ENCODE data around the gene FKBP5. TPM values are rescaled to one million over a fixed set of nuclear protein-coding genes. Genes with fewer than 3 reads are reported as not detected.

FKBP5 gene
- total RNA-seq, 1 donor from 2014 or later: 112 TPM

GRCh38 chr6:35669451-35670045 lies 19.2 kb downstream of the FKBP5 start:
- H3K36me3 ChIP-seq: peaks cover 3 to 19% of the 10 kb centered on the region in 2 donors
- intact Hi-C loops (cut with DNase I): no loop called here
- DNase-seq (ENCODE audit: low spot score in 2 of 2): no peak
- H3K9me3 ChIP-seq: no peaks in the 10 kb centered on the region
- H3K27ac ChIP-seq: no peak overlapping the region
- no peaks in the 10 kb centered on the region for H3K27me3 ChIP-seq
- TF ChIP-seq CTCF (IDR thresholded peaks at IDR 0.05): no peak
- peak overlapping the region in 1 of 2 donors; percentile 6 for H3K4me3 ChIP-seq
- peaks cover under 1 to 19% of the 10 kb centered on the region in 2 donors for H3K4me1 ChIP-seq

- Histone ChIP-seq H3K4me3 (peak overlapping the region in 1 of 2 donors; percentile 6), H3K27ac (no peak overlapping the region)
- intact Hi-C loops (cut with DNase I): no loop called here
Observed at GRCh38 chr6:35668744-35669450, 19.8 kb downstream of the FKBP5 start.

GRCh38 chr6:35668096-35668495 lies 20.6 kb downstream of the FKBP5 start:
- Histone ChIP-seq H3K4me3 (no peak overlapping the region), H3K27ac (no peak overlapping the region), H3K36me3 (peaks cover 3 to 16% of the 10 kb centered on the region in 2 donors), H3K4me1 (peaks cover 10 to 32% of the 10 kb centered on the region in 2 donors), H3K27me3 (no peaks in the 10 kb centered on the region), H3K9me3 (no peaks in the 10 kb centered on the region)
- no peak for TF ChIP-seq CTCF (IDR thresholded peaks at IDR 0.05)
- intact Hi-C loops (cut with DNase I): no loop called here
- no peak for DNase-seq (ENCODE audit: low spot score in 2 of 2)

More at GRCh38 chr6:35668744-35669450, 19.8 kb downstream of the FKBP5 start:
- H3K27me3 ChIP-seq: no peaks in the 10 kb centered on the region
- TF ChIP-seq CTCF (IDR thresholded peaks at IDR 0.05): no peak
- H3K4me1 ChIP-seq: peaks cover 5 to 24% of the 10 kb centered on the region in 2 donors
- no peaks in the 10 kb centered on the region for H3K9me3 ChIP-seq
- H3K36me3 ChIP-seq: peaks cover 3 to 19% of the 10 kb centered on the region in 2 donors
- no peak for DNase-seq (ENCODE audit: low spot score in 2 of 2)

- H3K36me3 ChIP-seq: peaks cover 0 to 8% of the 10 kb centered on the region in 2 donors
- no peaks in the 10 kb centered on the region for H3K9me3 ChIP-seq
- no peak for TF ChIP-seq CTCF (IDR thresholded peaks at IDR 0.05)
- no peak for DNase-seq (ENCODE audit: low spot score in 2 of 2)
- H3K4me3 ChIP-seq: no peak overlapping the region
- intact Hi-C loops (cut with DNase I): no loop called here
- H3K4me1 ChIP-seq: peaks cover 12 to 41% of the 10 kb centered on the region in 2 donors
- no peak overlapping the region for H3K27ac ChIP-seq
- H3K27me3 ChIP-seq: no peaks in the 10 kb centered on the region
Observed at GRCh38 chr6:35665573-35665972, 23.1 kb downstream of the FKBP5 start.

GRCh38 chr6:35664945-35665344 lies 23.8 kb downstream of the FKBP5 start:
- H3K4me3 ChIP-seq: no peak overlapping the region
- no peaks in the 10 kb centered on the region for H3K9me3 ChIP-seq
- peaks cover 0 to 6% of the 10 kb centered on the region in 2 donors for H3K36me3 ChIP-seq
- peaks cover 12 to 41% of the 10 kb centered on the region in 2 donors for H3K4me1 ChIP-seq
- no peak for DNase-seq (ENCODE audit: low spot score in 2 of 2)
- H3K27me3 ChIP-seq: no peaks in the 10 kb centered on the region
- intact Hi-C loops (cut with DNase I): no loop called here
- no peak for TF ChIP-seq CTCF (IDR thresholded peaks at IDR 0.05)
- H3K27ac ChIP-seq: no peak overlapping the region
